Thoracic aorta (tissue), 2 donors: ENCODE measurements around the gene AKAP7. TPM values are rescaled to one million over a fixed set of nuclear protein-coding genes. Genes with fewer than 3 reads are reported as not detected.

Experiments used
- ATAC-seq: fragments of 150-250 bp; one replicate; pipeline ENCODE4 v1.8.0; 2017; ENCODE audit warnings: low read depth; ENCODE audit not compliant: insufficient number of reproducible peaks, low FRiP score
- DNase-seq: peaks from one replicate; pipeline ENCODE4 v3.0.0-alpha.2; 2020; ENCODE audit warnings: low spot score
- H3K27ac ChIP-seq, 2 donors: fragments of 200-600 bp; sonication (generic); 1 replicate in 1 of 2; 2 replicates in 1 of 2; pipeline ENCODE4 v1.5.1; 2016; ENCODE audit warnings: mild to moderate bottlenecking in 2 of 2, moderate library complexity in 2 of 2
- H3K27me3 ChIP-seq: fragments of 200-600 bp; sonication (generic); replicated peaks from 2 replicates; pipeline ENCODE4 v1.6.0; 2016; ENCODE audit warnings: mild to moderate bottlenecking; ENCODE audit not compliant: insufficient read depth
- H3K36me3 ChIP-seq: fragments of 200-600 bp; sonication (generic); one replicate; pipeline ENCODE4 v1.5.1; 2016
- H3K4me1 ChIP-seq, 2 donors: fragments of 200-600 bp; sonication (generic); 1 replicate in 1 of 2; 2 replicates in 1 of 2; pipeline versions ENCODE4 v1.5.1 to v1.6.0; 2016; ENCODE audit warnings: low read depth in 2 of 2, mild to moderate bottlenecking in 1 of 2; ENCODE audit not compliant: control insufficient read depth in 1 of 2
- H3K4me3 ChIP-seq: fragments of 200-600 bp; sonication (generic); 2 replicates; pipeline ENCODE4 v1.5.1; 2016; ENCODE audit warnings: mild to moderate bottlenecking
- H3K9me3 ChIP-seq: fragments of 200-600 bp; sonication (generic); 2 replicates; pipeline ENCODE4 v1.5.1; 2016
- total RNA-seq, 2 donors: library from RNA; depleted of rRNA; stranded (reverse); fragments of >200 nt; gene quantifications; one replicate each; pipeline versions ENCODE4 v1.1.0 to v1.2.3, GENCODE V29; 2016
- TF ChIP-seq, protein P1 (sequence below): fragments of 200-600 bp; sonication (generic); IDR thresholded peaks from one replicate; pipeline ENCODE4 v1.5.1; 2019; ENCODE audit warnings: antibody characterized with exemption

Gene AKAP7
- total RNA-seq, 2 donors from 2014 or later = 3.0 to 4.1 TPM

DNA sequence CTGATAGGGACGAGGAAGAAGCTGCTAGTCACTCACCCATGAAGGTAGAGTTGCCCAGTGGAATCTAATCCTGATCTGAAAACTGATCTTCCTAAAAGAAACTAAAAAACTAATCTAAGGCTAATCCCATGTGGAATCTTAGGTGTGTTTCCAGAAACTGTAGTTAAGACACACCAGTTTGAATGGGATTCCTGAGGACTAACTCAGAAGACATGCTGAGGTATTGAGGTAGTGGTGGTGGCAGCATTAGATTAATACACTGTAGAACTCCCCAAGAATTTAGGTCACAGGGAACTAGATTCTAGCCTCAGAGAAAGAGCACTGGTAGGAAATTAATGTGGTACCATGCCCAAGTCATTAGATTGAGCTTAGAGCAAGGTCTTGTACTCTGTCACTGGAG is 19.6 kb upstream of the AKAP7 start:
- DNase-seq (no peak), ATAC-seq (no peak)
- TF ChIP-seq, protein P1, sequence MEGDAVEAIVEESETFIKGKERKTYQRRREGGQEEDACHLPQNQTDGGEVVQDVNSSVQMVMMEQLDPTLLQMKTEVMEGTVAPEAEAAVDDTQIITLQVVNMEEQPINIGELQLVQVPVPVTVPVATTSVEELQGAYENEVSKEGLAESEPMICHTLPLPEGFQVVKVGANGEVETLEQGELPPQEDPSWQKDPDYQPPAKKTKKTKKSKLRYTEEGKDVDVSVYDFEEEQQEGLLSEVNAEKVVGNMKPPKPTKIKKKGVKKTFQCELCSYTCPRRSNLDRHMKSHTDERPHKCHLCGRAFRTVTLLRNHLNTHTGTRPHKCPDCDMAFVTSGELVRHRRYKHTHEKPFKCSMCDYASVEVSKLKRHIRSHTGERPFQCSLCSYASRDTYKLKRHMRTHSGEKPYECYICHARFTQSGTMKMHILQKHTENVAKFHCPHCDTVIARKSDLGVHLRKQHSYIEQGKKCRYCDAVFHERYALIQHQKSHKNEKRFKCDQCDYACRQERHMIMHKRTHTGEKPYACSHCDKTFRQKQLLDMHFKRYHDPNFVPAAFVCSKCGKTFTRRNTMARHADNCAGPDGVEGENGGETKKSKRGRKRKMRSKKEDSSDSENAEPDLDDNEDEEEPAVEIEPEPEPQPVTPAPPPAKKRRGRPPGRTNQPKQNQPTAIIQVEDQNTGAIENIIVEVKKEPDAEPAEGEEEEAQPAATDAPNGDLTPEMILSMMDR = no peak
- no peaks in the 10 kb centered on the region for H3K36me3 ChIP-seq
- no peak overlapping the region for H3K27ac ChIP-seq
- no peaks in the 10 kb centered on the region for H3K9me3 ChIP-seq
- H3K27me3 ChIP-seq = no peaks in the 10 kb centered on the region
- no peak overlapping the region for H3K4me3 ChIP-seq
- no peaks in the 10 kb centered on the region for H3K4me1 ChIP-seq

DNA sequence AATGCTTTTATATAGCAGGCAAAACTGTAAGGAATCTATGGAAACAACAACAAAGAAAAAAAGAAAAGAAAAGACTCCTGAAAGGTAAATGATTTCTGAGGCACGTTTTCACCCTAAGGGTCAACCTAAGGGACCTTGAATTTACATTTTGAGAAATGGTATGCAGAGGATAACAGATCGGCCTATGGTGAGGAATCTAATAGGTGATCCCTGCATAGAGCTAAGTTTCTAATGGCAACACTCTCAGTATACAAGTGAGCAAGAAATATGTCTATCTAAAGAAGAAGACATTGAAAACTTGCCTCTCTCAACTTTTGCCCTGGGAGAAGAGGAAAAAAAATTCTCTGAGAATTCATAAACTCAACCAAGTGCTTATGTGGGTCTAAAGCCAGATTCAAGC is 18.9 kb upstream of the AKAP7 start:
- Histone ChIP-seq H3K4me3 (no peak overlapping the region), H3K36me3 (no peaks in the 10 kb centered on the region), H3K27ac (no peak overlapping the region), H3K4me1 (no peaks in the 10 kb centered on the region), H3K27me3 (no peaks in the 10 kb centered on the region), H3K9me3 (no peaks in the 10 kb centered on the region)
- ATAC-seq (no peak), DNase-seq (no peak)
- TF ChIP-seq, protein P1 = no peak

DNA sequence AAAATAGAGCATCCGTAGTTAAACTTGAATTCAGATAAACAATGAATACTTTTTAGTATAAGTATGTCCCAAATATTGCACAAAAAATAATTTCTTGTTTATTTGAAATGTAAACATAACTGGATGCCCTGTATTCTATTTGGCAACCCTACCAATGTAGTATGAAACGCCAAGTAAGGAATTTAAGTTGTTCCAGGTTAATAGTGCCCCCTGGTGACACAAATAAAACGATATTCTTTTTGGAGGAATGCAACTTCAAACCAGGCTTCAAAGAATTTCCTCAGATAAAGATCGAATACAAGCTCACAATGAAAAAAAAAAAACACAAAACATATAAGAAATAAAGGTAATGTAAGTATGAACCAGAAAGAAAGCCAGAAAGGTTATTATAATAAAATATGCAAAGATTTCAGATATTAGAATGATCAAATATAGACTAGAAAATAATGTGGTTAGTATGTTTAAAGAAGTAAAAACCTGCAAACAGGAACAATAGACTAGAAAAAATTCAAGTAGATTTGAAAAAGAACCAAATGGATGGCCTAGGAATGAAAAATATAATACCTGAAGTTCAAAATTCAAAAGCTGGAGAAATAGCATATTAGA is 18.4 kb upstream of the AKAP7 start:
- no peak overlapping the region for H3K27ac ChIP-seq
- ATAC-seq (no peak), DNase-seq (no peak)

DNA sequence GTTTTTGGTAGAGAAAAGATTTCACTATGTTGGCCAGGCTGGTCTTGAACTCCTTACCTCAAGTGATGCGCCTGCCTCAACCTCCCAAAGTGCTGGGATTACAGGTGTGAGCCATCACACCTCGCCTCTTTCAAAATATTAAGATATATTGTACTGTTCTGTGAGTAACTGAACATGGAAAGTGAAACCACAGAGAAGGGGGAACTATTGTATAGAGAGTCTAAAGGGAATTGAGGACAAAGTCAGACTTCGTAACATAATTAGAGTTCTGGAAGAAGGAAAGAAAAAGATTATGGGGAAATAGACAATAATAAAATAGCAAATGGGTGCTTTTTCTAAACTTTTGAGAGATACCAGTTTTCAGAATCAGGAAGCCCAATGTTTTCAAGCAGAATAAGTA is 17.4 kb upstream of the AKAP7 start:
- Histone ChIP-seq H3K36me3 (no peaks in the 10 kb centered on the region), H3K4me3 (no peak overlapping the region), H3K27ac (no peak overlapping the region), H3K27me3 (no peaks in the 10 kb centered on the region), H3K9me3 (no peaks in the 10 kb centered on the region), H3K4me1 (no peaks in the 10 kb centered on the region)
- no peak for DNase-seq
- TF ChIP-seq, protein P1 = no peak
- no peak for ATAC-seq

More for the DNA sequence above, 18.4 kb upstream of the AKAP7 start:
- no peak overlapping the region for H3K4me3 ChIP-seq
- no peaks in the 10 kb centered on the region for H3K27me3 ChIP-seq
- no peaks in the 10 kb centered on the region for H3K4me1 ChIP-seq
- no peaks in the 10 kb centered on the region for H3K9me3 ChIP-seq
- TF ChIP-seq, protein P1 = peak; percentile 45
- H3K36me3 ChIP-seq = no peaks in the 10 kb centered on the region

DNA sequence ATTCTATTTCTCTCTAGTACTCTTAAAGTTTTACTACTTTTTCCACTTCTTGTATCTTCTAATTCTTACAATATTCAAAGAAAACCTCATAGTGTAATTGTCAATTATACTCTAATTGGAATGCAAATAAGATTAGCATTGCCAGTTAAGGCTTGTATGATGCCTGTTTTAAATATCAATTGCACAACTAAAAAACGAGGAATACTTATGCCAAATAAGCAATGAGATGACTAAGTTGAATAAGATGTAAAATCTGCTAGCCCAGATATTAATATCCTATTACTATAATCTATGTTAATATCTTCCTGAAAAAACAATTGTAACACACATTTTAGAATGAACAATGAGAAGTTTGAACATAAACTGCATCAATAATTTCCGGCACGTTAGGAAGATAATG is 13.3 kb upstream of the AKAP7 start:
- Histone ChIP-seq H3K4me3 (no peak overlapping the region), H3K9me3 (no peaks in the 10 kb centered on the region), H3K27me3 (no peaks in the 10 kb centered on the region), H3K27ac (no peak overlapping the region), H3K36me3 (no peaks in the 10 kb centered on the region), H3K4me1 (no peaks in the 10 kb centered on the region)
- ATAC-seq = no peak
- no peak for DNase-seq
- TF ChIP-seq, protein P1 = no peak
